Astrocyte (in vitro differentiated cells and primary cell): ENCODE data around the gene AANAT.

ENCODE experiments used
- EZH2 ChIP-seq: IDR thresholded peaks from 2 replicates; pipeline ENCODE4 v1.6.1; 2012; ENCODE audit warnings: mild to moderate bottlenecking, low read length, inconsistent platforms; ENCODE audit not compliant: insufficient read depth
- TF ChIP-seq, protein P1 (sequence below): IDR thresholded peaks from 2 replicates; pipeline ENCODE4 v1.5.1; 2011; ENCODE audit warnings: low read depth, mild to moderate bottlenecking, inconsistent platforms, low read length, moderate library complexity; ENCODE audit not compliant: insufficient read depth

DNA sequence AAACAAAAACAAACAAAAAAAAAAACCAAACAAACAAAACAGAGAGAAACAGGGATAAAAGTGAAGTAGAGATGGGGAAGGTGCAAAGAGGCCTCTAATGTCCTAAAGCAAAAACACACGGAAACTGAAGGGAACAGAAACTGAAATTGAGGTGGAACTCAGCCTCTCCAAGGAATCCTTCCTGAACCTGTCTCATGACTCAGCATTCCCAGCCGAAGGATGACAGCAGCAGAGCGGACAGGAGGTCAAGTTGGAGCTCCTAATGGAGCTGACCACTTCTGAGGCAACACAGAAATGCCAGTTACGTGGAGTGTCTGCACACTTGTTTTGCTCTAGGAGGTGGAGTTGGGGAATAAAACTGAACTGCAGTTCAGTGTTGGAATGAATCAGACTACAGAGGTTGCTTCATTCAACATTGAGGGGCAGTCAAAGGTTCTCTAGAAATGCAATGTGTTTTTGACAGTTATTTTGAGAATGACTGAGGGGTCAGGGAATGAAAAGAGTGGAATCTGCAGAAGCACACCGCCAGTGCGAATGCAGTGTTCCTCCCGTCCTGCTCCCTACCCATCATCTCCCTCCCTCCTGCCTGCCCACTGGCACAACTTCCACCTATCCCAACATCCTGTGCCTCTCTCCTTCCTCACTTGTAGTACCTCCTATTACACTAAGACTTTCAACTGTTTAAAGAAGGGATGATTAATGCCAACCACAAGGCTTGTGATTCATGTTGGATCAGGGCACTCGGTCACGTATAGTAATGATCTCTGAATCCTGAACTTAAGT is 20.8 kb upstream of the AANAT start:
- TF ChIP-seq, protein P1, sequence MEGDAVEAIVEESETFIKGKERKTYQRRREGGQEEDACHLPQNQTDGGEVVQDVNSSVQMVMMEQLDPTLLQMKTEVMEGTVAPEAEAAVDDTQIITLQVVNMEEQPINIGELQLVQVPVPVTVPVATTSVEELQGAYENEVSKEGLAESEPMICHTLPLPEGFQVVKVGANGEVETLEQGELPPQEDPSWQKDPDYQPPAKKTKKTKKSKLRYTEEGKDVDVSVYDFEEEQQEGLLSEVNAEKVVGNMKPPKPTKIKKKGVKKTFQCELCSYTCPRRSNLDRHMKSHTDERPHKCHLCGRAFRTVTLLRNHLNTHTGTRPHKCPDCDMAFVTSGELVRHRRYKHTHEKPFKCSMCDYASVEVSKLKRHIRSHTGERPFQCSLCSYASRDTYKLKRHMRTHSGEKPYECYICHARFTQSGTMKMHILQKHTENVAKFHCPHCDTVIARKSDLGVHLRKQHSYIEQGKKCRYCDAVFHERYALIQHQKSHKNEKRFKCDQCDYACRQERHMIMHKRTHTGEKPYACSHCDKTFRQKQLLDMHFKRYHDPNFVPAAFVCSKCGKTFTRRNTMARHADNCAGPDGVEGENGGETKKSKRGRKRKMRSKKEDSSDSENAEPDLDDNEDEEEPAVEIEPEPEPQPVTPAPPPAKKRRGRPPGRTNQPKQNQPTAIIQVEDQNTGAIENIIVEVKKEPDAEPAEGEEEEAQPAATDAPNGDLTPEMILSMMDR = no peak
- no peak for TF ChIP-seq EZH2
